Measurements from ENCODE around the gene ARL8B. TPM values are rescaled to one million over a fixed set of nuclear protein-coding genes. Genes with fewer than 3 reads are reported as not detected.
A peak's percentile ranks its signal among the peaks of the same experiment; 100 is the strongest.
"Not testable (repeated sequence)": the region's sequence is repeated elsewhere in the genome, so short reads cannot be mapped to it uniquely, and the experiment has no call there.

ARL8B gene
- total RNA-seq, 1 donor from 2014 or later, result 43.5 TPM

- no peak for DNase-seq (ENCODE audit: low read depth in 2 of 2)
Measured at GRCh38 chr3:5110337-5110736, 11.8 kb upstream of the ARL8B start.

- no peak for DNase-seq (ENCODE audit: low read depth in 2 of 2)
Measured at GRCh38 chr3:5112043-5112442, 10.0 kb upstream of the ARL8B start.

GRCh38 chr3:5113726-5114125, 8.4 kb upstream of the ARL8B start:
- DNase-seq (ENCODE audit: low read depth in 2 of 2), result not testable (repeated sequence)

- DNase-seq (ENCODE audit: low read depth in 2 of 2), result no peak
Measured at GRCh38 chr3:5115506-5116162, 6.5 kb upstream of the ARL8B start.

GRCh38 chr3:5116538-5116937, 5.6 kb upstream of the ARL8B start:
- DNase-seq (ENCODE audit: low read depth in 2 of 2), result no peak

GRCh38 chr3:5120446-5120845, 1.6 kb upstream of the ARL8B start:
- no peak for DNase-seq (ENCODE audit: low read depth in 2 of 2)

GRCh38 chr3:5122741-5123706, 932 bp downstream of the ARL8B start:
- DNase-seq (ENCODE audit: low read depth in 2 of 2), result peak in 1 of 2 donors; percentile 76

GRCh38 chr3:5123937-5124336, 1.8 kb downstream of the ARL8B start:
- DNase-seq (ENCODE audit: low read depth in 2 of 2), result no peak

GRCh38 chr3:5126586-5126985, 4.5 kb downstream of the ARL8B start:
- no peak for DNase-seq (ENCODE audit: low read depth in 2 of 2)

GRCh38 chr3:5128849-5129248, 6.8 kb downstream of the ARL8B start:
- DNase-seq (ENCODE audit: low read depth in 2 of 2), result peak; percentile 40 to 53

GRCh38 chr3:5133239-5134018, 11.3 kb downstream of the ARL8B start:
- DNase-seq (ENCODE audit: low read depth in 2 of 2), result no peak

GRCh38 chr3:5134019-5134391, 11.9 kb downstream of the ARL8B start:
- no peak for DNase-seq (ENCODE audit: low read depth in 2 of 2)

- no peak for DNase-seq (ENCODE audit: low read depth in 2 of 2)
Measured at GRCh38 chr3:5134499-5134898, 12.4 kb downstream of the ARL8B start.

GRCh38 chr3:5136211-5136918, 14.3 kb downstream of the ARL8B start:
- DNase-seq (ENCODE audit: low read depth in 2 of 2), result peak in 1 of 2 donors; percentile 45

GRCh38 chr3:5136919-5137429, 14.9 kb downstream of the ARL8B start:
- DNase-seq (ENCODE audit: low read depth in 2 of 2), result no peak

GRCh38 chr3:5138214-5138981, 16.3 kb downstream of the ARL8B start:
- DNase-seq (ENCODE audit: low read depth in 2 of 2), result no peak

GRCh38 chr3:5140230-5140621, 18.1 kb downstream of the ARL8B start:
- no peak for DNase-seq (ENCODE audit: low read depth in 2 of 2)

GRCh38 chr3:5140839-5141238, 18.7 kb downstream of the ARL8B start:
- no peak for DNase-seq (ENCODE audit: low read depth in 2 of 2)

- no peak for DNase-seq (ENCODE audit: low read depth in 2 of 2)
Measured at GRCh38 chr3:5141760-5142159, 19.7 kb downstream of the ARL8B start.

- no peak for DNase-seq (ENCODE audit: low read depth in 2 of 2)
Measured at GRCh38 chr3:5143464-5143863, 21.4 kb downstream of the ARL8B start.
